ENCODE data around the gene SHMT1. TPM values are rescaled to one million over a fixed set of nuclear protein-coding genes. Genes with fewer than 3 reads are reported as not detected.

SHMT1 gene
- total RNA-seq, 4 donors from 2014 or later, result 16.3 to 30.3 (median 21.1) TPM

DNA sequence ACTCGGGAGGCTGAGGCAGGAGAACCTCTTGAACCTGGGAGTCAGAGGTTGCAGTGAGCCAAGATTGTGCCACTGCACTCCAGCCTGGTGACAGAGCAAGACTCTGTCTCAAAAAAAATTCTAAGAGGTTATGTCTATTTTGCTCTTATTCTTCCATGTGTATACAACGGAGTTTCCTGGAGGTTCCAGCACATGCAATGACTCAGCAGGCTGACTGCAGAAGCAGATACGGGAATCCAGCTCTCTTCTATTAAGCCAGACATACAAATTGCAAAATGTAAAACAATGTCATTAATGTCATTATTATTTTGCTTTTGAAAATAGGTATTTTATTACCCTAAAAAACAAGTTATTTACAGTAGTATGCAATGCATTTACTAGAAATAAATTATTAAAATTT lies 84.5 kb downstream of the SHMT1 start:
- Histone ChIP-seq H3K4me3 (no peak overlapping the region), H3K27me3 (no peaks in the 10 kb centered on the region), H3K9me3 (no peaks in the 10 kb centered on the region), H3K27ac (no peak overlapping the region), H3K4me1 (no peaks in the 10 kb centered on the region), H3K36me3 (peaks cover 0 to 97% of the 10 kb centered on the region in 2 donors)
- no peak for ATAC-seq
- TF ChIP-seq POLR2A (IDR thresholded peaks at IDR 0.05), result no peak
- TF ChIP-seq EP300 (IDR thresholded peaks at IDR 0.05), result no peak
- 49 to 73% methylated on average over 2 to 3 of the region's 3 CpGs for WGBS, 2 donors (ENCODE audit: low coverage in 1 of 2)

Small RNAs within 50 kb of the gene (small RNA-seq; reads per million reads assigned to genes)
- gene AL353997.5, result 0 reads per million in 4 donors

Other genes starting within 250 kb of the SHMT1 start
- 100 to 1,000 TPM; 123 to 207 (median 131) TPM for gene ALKBH5, start 179.7 kb downstream of the SHMT1 start, total RNA-seq
- gene LLGL1, start 137.9 kb downstream of the SHMT1 start, total RNA-seq, result 10 to 100 TPM; 16.7 to 31.7 (median 22.1) TPM
- 100 to 1,000 TPM; 283 to 543 (median 310) TPM for gene FLII, start 104.8 kb downstream of the SHMT1 start, total RNA-seq
- 10 to 100 TPM; 10.8 to 19.0 (median 12.5) TPM for gene MIEF2, start 102.9 kb downstream of the SHMT1 start, total RNA-seq
- gene TOP3A, start 48.6 kb downstream of the SHMT1 start, total RNA-seq, result 10 to 100 TPM; 19.6 to 49.7 (median 26.8) TPM
- 10 to 100 TPM; 14.0 to 20.0 (median 14.9) TPM for gene SMCR8, start 48.3 kb downstream of the SHMT1 start, total RNA-seq
- gene EVPLL, start 14.2 kb upstream of the SHMT1 start, total RNA-seq, result not detected
- gene LGALS9C, start 113.2 kb upstream of the SHMT1 start, total RNA-seq, result not detected

Measured in gastroesophageal sphincter (tissue), 4 donors.